Transverse colon (tissue), 4 donors: ENCODE measurements around the gene PLA2G12B.

Experiments used
- CTCF ChIP-seq, 5 experiments: fragments of 200-600 bp in 3 of 5; fragments of 450-650 bp in 2 of 5; sonication (generic) in 3 of 5; IDR thresholded peaks; 1 replicate in 2 of 5; 2 replicates in 3 of 5; pipeline ENCODE4 v1.5.1; 2016 to 2017; ENCODE audit warnings: antibody characterized with exemption in 5 of 5, inconsistent platforms in 3 of 5, mild to moderate bottlenecking in 2 of 5, moderate library complexity in 1 of 5
- EP300 ChIP-seq: sonication (generic); formaldehyde crosslinking; IDR thresholded peaks from one replicate; pipeline ENCODE4 v1.6.1; 2017; ENCODE audit warnings: antibody characterized with exemption, low read depth
- POLR2A ChIP-seq: fragments of 450-650 bp; IDR thresholded peaks from one replicate; pipeline ENCODE4 v1.6.1; 2016; ENCODE audit warnings: antibody characterized with exemption, mild to moderate bottlenecking, moderate library complexity
- POLR2AphosphoS5 ChIP-seq, 3 donors: sonication (generic); formaldehyde crosslinking; IDR thresholded peaks; one replicate each; pipeline ENCODE4 v1.6.1; 2016; ENCODE audit warnings: antibody characterized with exemption in 3 of 3

DNA sequence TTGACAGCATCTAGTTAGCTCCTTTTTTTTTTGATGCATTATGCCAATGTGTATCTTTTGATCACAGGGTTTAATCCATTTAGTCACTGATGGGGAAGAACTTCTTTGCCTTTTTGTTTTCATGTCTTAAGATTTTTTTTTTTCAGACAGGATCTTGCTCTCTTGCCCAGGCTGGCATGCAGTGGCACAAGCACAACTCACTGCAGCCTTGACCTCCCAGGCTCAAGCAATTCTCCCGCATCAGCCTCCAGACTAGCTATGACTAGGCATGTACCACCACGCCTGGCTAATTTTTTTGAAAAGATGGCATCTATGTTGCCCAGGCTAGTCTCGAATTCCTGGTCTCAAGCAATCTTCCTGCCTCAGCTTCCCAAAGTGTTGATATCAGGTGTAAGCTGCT, 46.4 kb upstream of the PLA2G12B start:
- TF ChIP-seq CTCF (IDR thresholded peaks at IDR 0.05): no peak
- no peak for TF ChIP-seq POLR2A
- TF ChIP-seq EP300: no peak
- TF ChIP-seq POLR2AphosphoS5 (IDR thresholded peaks at IDR 0.05): no peak
